ENCODE measurements around the gene KCNE3. TPM values are rescaled to one million over a fixed set of nuclear protein-coding genes. Genes with fewer than 3 reads are reported as not detected.

KCNE3 gene
- total and polyA plus RNA-seq, 2 of the 4 experiments (the other 2 are of a cell fraction): 0.05 to 0.18 TPM

DNA sequence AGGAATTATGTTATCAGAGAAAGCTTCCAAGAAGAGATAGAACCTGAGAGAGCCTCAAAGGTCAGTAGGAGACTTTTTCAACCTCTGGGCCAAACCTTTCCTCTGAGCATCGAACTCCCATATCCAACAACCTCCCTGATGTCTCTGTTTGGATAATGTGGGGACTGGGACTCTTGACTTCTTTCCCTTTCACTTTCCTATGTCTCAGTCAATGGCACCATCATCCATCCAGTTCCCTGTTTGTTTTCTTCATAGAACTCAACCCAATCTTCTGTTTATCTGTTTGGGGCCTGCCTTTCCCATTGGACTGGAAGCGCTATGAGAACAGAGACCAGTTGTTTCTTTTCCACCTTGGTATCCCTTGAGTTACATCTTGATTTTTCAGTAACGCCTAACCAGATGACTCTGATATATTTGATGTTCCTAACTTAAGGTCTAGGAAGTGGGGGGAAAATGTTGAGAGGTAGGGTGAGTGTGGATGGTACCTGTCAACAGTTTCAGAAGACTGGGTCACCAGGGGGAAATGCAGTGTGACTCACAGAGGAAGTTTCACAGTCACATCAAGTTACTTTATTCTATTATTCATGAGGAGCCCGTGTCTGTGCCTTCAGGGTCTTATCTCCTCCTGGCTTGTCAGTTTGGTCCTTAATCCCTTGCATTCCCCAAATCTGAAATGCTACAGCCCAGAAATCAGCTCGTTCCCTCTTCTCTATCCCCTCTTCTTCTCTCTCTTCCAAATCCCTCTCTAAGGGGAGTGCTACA is 4.5 kb upstream of the KCNE3 start:
- H3K4me1 ChIP-seq (ENCODE audit: control insufficient read depth, insufficient read depth, low read length): no peaks in the 10 kb centered on the region
- no peak for ATAC-seq (ENCODE audit: low read depth)
- no peak overlapping the region for H3K23ac ChIP-seq (ENCODE audit: low read depth, low read length)
- H2BK15ac ChIP-seq (ENCODE audit: low read depth, low read length): no peak overlapping the region
- no peak overlapping the region for H3K14ac ChIP-seq (replicated peaks; ENCODE audit: low read depth, low read length)
- H3K4me3 ChIP-seq (ENCODE audit: insufficient read depth, low read depth, low read length): no peak overlapping the region
- no peak overlapping the region for H4K5ac ChIP-seq (ENCODE audit: low read depth, low read length)
- CTCF ChIA-PET: no interaction called here
- no peak overlapping the region for H3K18ac ChIP-seq (ENCODE audit: low read depth, low read length)
- no peaks in the 10 kb centered on the region; the same call in 1 of the 2 replicates for H3K9me3 ChIP-seq (ENCODE audit: control insufficient read depth, insufficient read depth, low read length)
- H3K9ac ChIP-seq (ENCODE audit: low read depth, low read length): no peak overlapping the region
- H2BK5ac ChIP-seq (ENCODE audit: low read depth, low read length, poor library complexity, severe bottlenecking): no peak overlapping the region
- WGBS, 2 experiments (ENCODE audit: extremely low coverage in 2 of 2, insufficient read length in 1 of 2): no CpG with 5 or more reads among the region's 5 CpGs
- no peak overlapping the region for H3K4me2 ChIP-seq (ENCODE audit: low read depth, low read length)
- BruUV-seq (replicated peaks): no TSS peak
- H3K79me1 ChIP-seq (ENCODE audit: low read depth in 1 of 2, low read length in 2 of 2): no peaks in the 10 kb centered on the region
- H3K27ac ChIP-seq (ENCODE audit: insufficient read depth, low read length): no peak overlapping the region
- no peaks in the 10 kb centered on the region for H3K9me1 ChIP-seq (ENCODE audit: insufficient read depth, low read length)
- no peak overlapping the region for H4K8ac ChIP-seq (ENCODE audit: low read depth in 2 of 2, low read length in 2 of 2)
- POLR2A ChIA-PET (ENCODE audit: unreplicated experiment): no interaction called here
- H3K4ac ChIP-seq (ENCODE audit: low read depth, low read length): no peak overlapping the region
- no peaks in the 10 kb centered on the region for H4K20me1 ChIP-seq (ENCODE audit: insufficient read depth, low read length)
- H2AFZ ChIP-seq (replicated peaks; ENCODE audit: low read length, poor library complexity): no peak overlapping the region
- no peak overlapping the region for H2AK5ac ChIP-seq (ENCODE audit: low read depth, low read length)
- dilution Hi-C loops (cut with HindIII; ENCODE audit: low sequenced_read_pairs, unreplicated experiment) (no loop called here), in situ Hi-C loops (cut with MboI; ENCODE audit: low sequenced_read_pairs) (no loop called here), intact Hi-C loops (cut with micrococcal nuclease) (no loop called here)
- H3K36me3 ChIP-seq (ENCODE audit: control insufficient read depth, insufficient read depth, low read length): no peaks in the 10 kb centered on the region
- no peak overlapping the region for H2AK9ac ChIP-seq (replicated peaks; ENCODE audit: low read depth, low read length, poor library complexity)
- TF ChIP-seq FOS (IDR thresholded peaks at IDR 0.05; ENCODE audit: low read depth, low read length) (no peak), NFE2L2 (IDR thresholded peaks at IDR 0.05; ENCODE audit: low read depth, low read length) (no peak), RAD21 (IDR thresholded peaks at IDR 0.05; ENCODE audit: low read length) (no peak), RFX5 (IDR thresholded peaks at IDR 0.05; ENCODE audit: low read depth, low read length) (no peak), SMC3 (IDR thresholded peaks at IDR 0.05; ENCODE audit: low read depth, low read length) (no peak), CEBPB (IDR thresholded peaks at IDR 0.05; ENCODE audit: low read depth, low read length) (no peak), POLR2A (IDR thresholded peaks at IDR 0.05; ENCODE audit: low read depth, low read length) (no peak), BHLHE40 (IDR thresholded peaks at IDR 0.05; ENCODE audit: low read depth, low read length) (no peak), MXI1 (IDR thresholded peaks at IDR 0.05; ENCODE audit: borderline replicate concordance, low read depth, low read length) (no peak), MAFK (IDR thresholded peaks at IDR 0.05; ENCODE audit: low read depth, low read length) (no peak), RCOR1 (IDR thresholded peaks at IDR 0.05; ENCODE audit: insufficient replicate concordance, low read length) (no peak), MAZ (IDR thresholded peaks at IDR 0.05; ENCODE audit: borderline replicate concordance, low read depth, low read length) (no peak), CHD1 (IDR thresholded peaks at IDR 0.05; ENCODE audit: low read depth, low read length) (no peak)
- TF ChIP-seq, protein P1, sequence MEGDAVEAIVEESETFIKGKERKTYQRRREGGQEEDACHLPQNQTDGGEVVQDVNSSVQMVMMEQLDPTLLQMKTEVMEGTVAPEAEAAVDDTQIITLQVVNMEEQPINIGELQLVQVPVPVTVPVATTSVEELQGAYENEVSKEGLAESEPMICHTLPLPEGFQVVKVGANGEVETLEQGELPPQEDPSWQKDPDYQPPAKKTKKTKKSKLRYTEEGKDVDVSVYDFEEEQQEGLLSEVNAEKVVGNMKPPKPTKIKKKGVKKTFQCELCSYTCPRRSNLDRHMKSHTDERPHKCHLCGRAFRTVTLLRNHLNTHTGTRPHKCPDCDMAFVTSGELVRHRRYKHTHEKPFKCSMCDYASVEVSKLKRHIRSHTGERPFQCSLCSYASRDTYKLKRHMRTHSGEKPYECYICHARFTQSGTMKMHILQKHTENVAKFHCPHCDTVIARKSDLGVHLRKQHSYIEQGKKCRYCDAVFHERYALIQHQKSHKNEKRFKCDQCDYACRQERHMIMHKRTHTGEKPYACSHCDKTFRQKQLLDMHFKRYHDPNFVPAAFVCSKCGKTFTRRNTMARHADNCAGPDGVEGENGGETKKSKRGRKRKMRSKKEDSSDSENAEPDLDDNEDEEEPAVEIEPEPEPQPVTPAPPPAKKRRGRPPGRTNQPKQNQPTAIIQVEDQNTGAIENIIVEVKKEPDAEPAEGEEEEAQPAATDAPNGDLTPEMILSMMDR (conservative IDR thresholded peaks at IDR 0.05; ENCODE audit: low read depth, low read length): no peak
- TF ChIP-seq, protein P2, sequence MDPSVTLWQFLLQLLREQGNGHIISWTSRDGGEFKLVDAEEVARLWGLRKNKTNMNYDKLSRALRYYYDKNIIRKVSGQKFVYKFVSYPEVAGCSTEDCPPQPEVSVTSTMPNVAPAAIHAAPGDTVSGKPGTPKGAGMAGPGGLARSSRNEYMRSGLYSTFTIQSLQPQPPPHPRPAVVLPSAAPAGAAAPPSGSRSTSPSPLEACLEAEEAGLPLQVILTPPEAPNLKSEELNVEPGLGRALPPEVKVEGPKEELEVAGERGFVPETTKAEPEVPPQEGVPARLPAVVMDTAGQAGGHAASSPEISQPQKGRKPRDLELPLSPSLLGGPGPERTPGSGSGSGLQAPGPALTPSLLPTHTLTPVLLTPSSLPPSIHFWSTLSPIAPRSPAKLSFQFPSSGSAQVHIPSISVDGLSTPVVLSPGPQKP (IDR thresholded peaks at IDR 0.05; ENCODE audit: borderline replicate concordance, low read depth, low read length): no peak
- TF ChIP-seq, protein P3, sequence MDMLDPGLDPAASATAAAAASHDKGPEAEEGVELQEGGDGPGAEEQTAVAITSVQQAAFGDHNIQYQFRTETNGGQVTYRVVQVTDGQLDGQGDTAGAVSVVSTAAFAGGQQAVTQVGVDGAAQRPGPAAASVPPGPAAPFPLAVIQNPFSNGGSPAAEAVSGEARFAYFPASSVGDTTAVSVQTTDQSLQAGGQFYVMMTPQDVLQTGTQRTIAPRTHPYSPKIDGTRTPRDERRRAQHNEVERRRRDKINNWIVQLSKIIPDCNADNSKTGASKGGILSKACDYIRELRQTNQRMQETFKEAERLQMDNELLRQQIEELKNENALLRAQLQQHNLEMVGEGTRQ (IDR thresholded peaks at IDR 0.05; ENCODE audit: low read depth, low read length): no peak
- H4K91ac ChIP-seq (ENCODE audit: insufficient read depth, low read depth, low read length): no peak overlapping the region
- H2BK20ac ChIP-seq (ENCODE audit: low read depth, low read length): no peak overlapping the region
- H2BK120ac ChIP-seq (ENCODE audit: low read depth, low read length): no peak overlapping the region
- no peak for DNase-seq
- no peak overlapping the region for H3K56ac ChIP-seq (ENCODE audit: extremely low read depth, insufficient read depth, low read length)
- H3K27me3 ChIP-seq (ENCODE audit: control insufficient read depth, insufficient read depth, low read length): peaks cover 66% of the 10 kb centered on the region
